Stimulated activated CD4-positive, alpha-beta T cell treated with anti-CD3 and anti-CD28 coated beads, Interleukin-2, amount 100 ng/mL, for 48 hours (primary cell): ENCODE data around the gene UCK2.

ENCODE experiments used
- DNase-seq, 2 donors: peaks; one replicate each; pipeline ENCODE4 v3.0.0-alpha.2; 2020

The UCK2 gene

GRCh38 chr1:165856606-165857005, 29.2 kb downstream of the UCK2 start:
- no peak for DNase-seq

- no peak for DNase-seq
Measured at GRCh38 chr1:165857046-165857801, 29.8 kb downstream of the UCK2 start.

- no peak for DNase-seq
Measured at GRCh38 chr1:165858364-165858823, 31.0 kb downstream of the UCK2 start.

GRCh38 chr1:165858967-165859845, 31.8 kb downstream of the UCK2 start:
- no peak for DNase-seq

GRCh38 chr1:165860065-165860464, 32.7 kb downstream of the UCK2 start:
- DNase-seq = no peak

- DNase-seq = no peak
Measured at GRCh38 chr1:165861911-165862310, 34.5 kb downstream of the UCK2 start.

GRCh38 chr1:165862448-165862847, 35.0 kb downstream of the UCK2 start:
- no peak for DNase-seq

GRCh38 chr1:165863346-165863745, 35.9 kb downstream of the UCK2 start:
- DNase-seq = no peak

GRCh38 chr1:165865633-165866340, 38.4 kb downstream of the UCK2 start:
- no peak for DNase-seq

- DNase-seq = no peak
Measured at GRCh38 chr1:165869343-165869742, 41.9 kb downstream of the UCK2 start.

GRCh38 chr1:165871311-165872067, 44.1 kb downstream of the UCK2 start:
- DNase-seq = peak; percentile 25 to 32

- no peak for DNase-seq
Measured at GRCh38 chr1:165873481-165873880, 46.1 kb downstream of the UCK2 start.

- DNase-seq = no peak
Measured at GRCh38 chr1:165874643-165875042, 47.2 kb downstream of the UCK2 start.

GRCh38 chr1:165875171-165875570, 47.8 kb downstream of the UCK2 start:
- DNase-seq = no peak

- no peak for DNase-seq
Measured at GRCh38 chr1:165875604-165876003, 48.2 kb downstream of the UCK2 start.

- no peak for DNase-seq
Measured at GRCh38 chr1:165876121-165876520, 48.7 kb downstream of the UCK2 start.

GRCh38 chr1:165877411-165877810, 50.0 kb downstream of the UCK2 start:
- no peak for DNase-seq

GRCh38 chr1:165877940-165878556, 50.6 kb downstream of the UCK2 start:
- no peak for DNase-seq

- no peak for DNase-seq
Measured at GRCh38 chr1:165879946-165880345, 52.5 kb downstream of the UCK2 start.

- no peak for DNase-seq
Measured at GRCh38 chr1:165880993-165881392, 53.6 kb downstream of the UCK2 start.

GRCh38 chr1:165882168-165882837, 54.9 kb downstream of the UCK2 start:
- no peak for DNase-seq

GRCh38 chr1:165883056-165883455, 55.6 kb downstream of the UCK2 start:
- no peak for DNase-seq
